H9 (cell line): ENCODE results near the gene XRCC3. TPM values are rescaled to one million over a fixed set of nuclear protein-coding genes. Genes with fewer than 3 reads are reported as not detected.

Source experiments
- DNase-seq: peaks from one replicate; pipeline ENCODE4 v3.0.0-alpha.2; 2017
- H2AFZ ChIP-seq: one replicate; pipeline ENCODE4 v1.6.1; 2013; ENCODE audit warnings: mild to moderate bottlenecking, low read length, control low read depth, moderate library complexity
- H2AK5ac ChIP-seq: 2 replicates; pipeline ENCODE4 v1.6.1; 2013; ENCODE audit warnings: low read length, control low read depth, mixed read lengths; ENCODE audit not compliant: insufficient read length
- H2BK120ac ChIP-seq: one replicate; pipeline ENCODE4 v1.6.1; 2013; ENCODE audit warnings: low read depth, mild to moderate bottlenecking, low read length, control low read depth, inconsistent platforms; ENCODE audit not compliant: poor library complexity, severe bottlenecking
- H2BK12ac ChIP-seq: 2 replicates; pipeline ENCODE4 v1.6.1; 2013; ENCODE audit warnings: low read length, control low read depth, mixed read lengths, low read depth; ENCODE audit not compliant: insufficient read length
- H2BK15ac ChIP-seq: 2 replicates; pipeline ENCODE4 v1.6.1; 2013; ENCODE audit warnings: low read depth, low read length, control low read depth
- H2BK20ac ChIP-seq: one replicate; pipeline ENCODE4 v1.6.1; 2013; ENCODE audit warnings: low read depth, mild to moderate bottlenecking, low read length, control low read depth, inconsistent platforms; ENCODE audit not compliant: poor library complexity, severe bottlenecking
- H2BK5ac ChIP-seq: 2 replicates; pipeline ENCODE4 v1.6.1; 2013; ENCODE audit warnings: low read length, control low read depth, mixed read lengths; ENCODE audit not compliant: insufficient read length
- H3K14ac ChIP-seq: 2 replicates; pipeline ENCODE4 v1.6.1; 2013; ENCODE audit warnings: low read length, control low read depth; ENCODE audit not compliant: insufficient read depth
- H3K18ac ChIP-seq: 2 replicates; pipeline ENCODE4 v1.6.1; 2013; ENCODE audit warnings: low read depth, mild to moderate bottlenecking, mixed read lengths, low read length, control low read depth; ENCODE audit not compliant: insufficient read length
- H3K23ac ChIP-seq: 2 replicates; pipeline ENCODE4 v1.6.1; 2013; ENCODE audit warnings: low read length, control low read depth, mixed read lengths, low read depth; ENCODE audit not compliant: insufficient read length
- H3K23me2 ChIP-seq: 2 replicates; pipeline ENCODE4 v1.6.1; 2013; ENCODE audit warnings: low read depth, mild to moderate bottlenecking, mixed read lengths, low read length, control low read depth; ENCODE audit not compliant: insufficient read length, poor library complexity, severe bottlenecking
- H3K27ac ChIP-seq: 2 replicates; pipeline ENCODE4 v1.5.1; 2013; ENCODE audit warnings: low read length, control low read depth, mixed read lengths, low read depth; ENCODE audit not compliant: insufficient read length
- H3K27me3 ChIP-seq: 2 replicates; pipeline ENCODE4 v1.6.1; 2013; ENCODE audit warnings: low read length, control low read depth, inconsistent platforms; ENCODE audit not compliant: insufficient read depth
- H3K4ac ChIP-seq: 2 replicates; pipeline ENCODE4 v1.6.1; 2013; ENCODE audit warnings: low read depth, mild to moderate bottlenecking, control low read depth, inconsistent platforms, low read length, moderate library complexity
- H3K4me1 ChIP-seq: 2 replicates; pipeline ENCODE4 v1.6.1; 2013; ENCODE audit warnings: low read length, control low read depth, inconsistent platforms; ENCODE audit not compliant: insufficient read depth
- H3K4me2 ChIP-seq: 2 replicates; pipeline ENCODE4 v1.6.1; 2013; ENCODE audit warnings: low read length, control low read depth, mixed read lengths; ENCODE audit not compliant: insufficient read length, insufficient read depth
- H3K56ac ChIP-seq: 2 replicates; pipeline ENCODE4 v1.6.1; 2013; ENCODE audit warnings: low read depth, mild to moderate bottlenecking, mixed read lengths, low read length, control low read depth; ENCODE audit not compliant: insufficient read length
- H3K79me1 ChIP-seq: 2 replicates; pipeline ENCODE4 v1.6.1; 2013; ENCODE audit warnings: low read depth, mild to moderate bottlenecking, moderate library complexity, low read length, control low read depth, inconsistent platforms; ENCODE audit not compliant: insufficient read depth, poor library complexity, severe bottlenecking
- H3K79me2 ChIP-seq: 2 replicates; pipeline ENCODE4 v1.6.1; 2013; ENCODE audit warnings: low read length, control low read depth, inconsistent platforms; ENCODE audit not compliant: insufficient read depth
- H3K9ac ChIP-seq: 2 replicates; pipeline ENCODE4 v1.6.1; 2013; ENCODE audit warnings: low read length, control low read depth, mixed read lengths; ENCODE audit not compliant: insufficient read length; ENCODE audit errors: extremely low read depth
- H3K9me3 ChIP-seq: one replicate; pipeline ENCODE4 v1.6.1; 2013; ENCODE audit warnings: low read depth, low read length, inconsistent platforms; ENCODE audit not compliant: control insufficient read depth
- H3T11ph ChIP-seq: one replicate; pipeline ENCODE4 v1.6.1; 2013; ENCODE audit warnings: mild to moderate bottlenecking, low read length, control low read depth, inconsistent platforms
- H4K20me1 ChIP-seq: one replicate; pipeline ENCODE4 v1.6.1; 2013; ENCODE audit not compliant: control insufficient read depth, insufficient read length, insufficient read depth
- H4K5ac ChIP-seq: 2 replicates; pipeline ENCODE4 v1.6.1; 2013; ENCODE audit warnings: low read depth, mild to moderate bottlenecking, mixed read lengths, low read length, control low read depth; ENCODE audit not compliant: insufficient read length
- H4K8ac ChIP-seq: replicated peaks from 2 replicates; pipeline ENCODE4 v1.6.1; 2013; ENCODE audit warnings: low read length, control low read depth, mixed read lengths, low read depth; ENCODE audit not compliant: insufficient read length
- H4K91ac ChIP-seq: 2 replicates; pipeline ENCODE4 v1.6.1; 2013; ENCODE audit warnings: low read depth, mild to moderate bottlenecking, moderate library complexity, mixed read lengths, low read length, control low read depth; ENCODE audit not compliant: insufficient read length
- H3K27ac Mint-ChIP-seq, 3 experiments: 2 replicates in 2 of 3; 3 replicates in 1 of 3; pipeline ENCODE4 v1.8.0; 2020 to 2021; ENCODE audit warnings: mixed read lengths in 3 of 3, mild to moderate bottlenecking in 1 of 3, moderate library complexity in 1 of 3
- H3K27me3 Mint-ChIP-seq: 2 replicates; pipeline ENCODE4 v1.8.0; 2021; ENCODE audit warnings: low read depth, mild to moderate bottlenecking, moderate library complexity, mixed read lengths
- H3K36me3 Mint-ChIP-seq, 3 experiments: 2 replicates in 2 of 3; 3 replicates in 1 of 3; pipeline ENCODE4 v1.8.0; 2020 to 2021; ENCODE audit warnings: low read depth in 3 of 3, mixed read lengths in 3 of 3; ENCODE audit not compliant: insufficient read depth in 1 of 3
- H3K4me1 Mint-ChIP-seq, 2 experiments: 2 replicates each; pipeline ENCODE4 v1.8.0; 2020; ENCODE audit warnings: mixed read lengths in 2 of 2
- H3K4me3 Mint-ChIP-seq, 2 experiments: 2 replicates in 1 of 2; 3 replicates in 1 of 2; pipeline ENCODE4 v1.8.0; 2020 to 2021; ENCODE audit warnings: mild to moderate bottlenecking in 2 of 2, mixed read lengths in 2 of 2, moderate library complexity in 1 of 2
- H3K9me3 Mint-ChIP-seq, 2 experiments: 2 replicates in 1 of 2; 3 replicates in 1 of 2; pipeline ENCODE4 v1.8.0; 2020; ENCODE audit warnings: mild to moderate bottlenecking in 2 of 2, mixed read lengths in 2 of 2, moderate library complexity in 1 of 2
- whole genome bisulfite sequencing: extraction: QIAGEN DNeasy Blood & Tissue Kit; methylation state at CpG from one replicate; pipeline ENCODE4 v1.1.7; 2013; ENCODE audit warnings: missing lambda C conversion rate, low lambda C conversion rate, mixed read lengths; ENCODE audit not compliant: insufficient read length; ENCODE audit errors: extremely low coverage; 5-methylcytosine and 5-hydroxymethylcytosine counted together
- total RNA-seq: library from RNA; stranded (reverse); gene quantifications from 2 replicates; pipeline ENCODE4 v1.2.1, GENCODE V29; 2021
- TF ChIP-seq, protein P1 (sequence below): fragments of 200-600 bp; sonication (generic); conservative IDR thresholded peaks from 3 replicates; pipeline ENCODE4 v1.8.0; 2021; ENCODE audit warnings: antibody characterized with exemption, mild to moderate bottlenecking

The XRCC3 gene
- total RNA-seq, 1 experiment from 2014 or later = 45.3 TPM

- no peak overlapping the region for H3K18ac ChIP-seq
- H3K27me3 ChIP-seq = no peaks in the 10 kb centered on the region; the same call in 1 of the 2 replicates
- H2BK20ac ChIP-seq = no peak overlapping the region
- H3K27me3 Mint-ChIP-seq = no peaks in the 10 kb centered on the region
- H3K4me2 ChIP-seq = no peak overlapping the region
- no peak overlapping the region for H2BK15ac ChIP-seq
- no peak overlapping the region for H2AFZ ChIP-seq
- H3K9ac ChIP-seq = no peak overlapping the region
- no peak overlapping the region for H3K27ac Mint-ChIP-seq
- DNase-seq = no peak
- peaks cover 4% of the 10 kb centered on the region in 2 experiments; a peak in 1 of 4 replicates for H3K4me1 Mint-ChIP-seq
- no CpG with 5 or more reads among the region's 5 CpGs for WGBS
- no peak overlapping the region for H3K4me3 Mint-ChIP-seq
- H3K4me1 ChIP-seq = no peaks in the 10 kb centered on the region
- H2AK5ac ChIP-seq = no peak overlapping the region
- H3K27ac ChIP-seq = no peak overlapping the region
- H3K79me1 ChIP-seq = no peaks in the 10 kb centered on the region
- no peak overlapping the region for H4K8ac ChIP-seq
- no peak overlapping the region for H4K5ac ChIP-seq
- TF ChIP-seq, protein P1, sequence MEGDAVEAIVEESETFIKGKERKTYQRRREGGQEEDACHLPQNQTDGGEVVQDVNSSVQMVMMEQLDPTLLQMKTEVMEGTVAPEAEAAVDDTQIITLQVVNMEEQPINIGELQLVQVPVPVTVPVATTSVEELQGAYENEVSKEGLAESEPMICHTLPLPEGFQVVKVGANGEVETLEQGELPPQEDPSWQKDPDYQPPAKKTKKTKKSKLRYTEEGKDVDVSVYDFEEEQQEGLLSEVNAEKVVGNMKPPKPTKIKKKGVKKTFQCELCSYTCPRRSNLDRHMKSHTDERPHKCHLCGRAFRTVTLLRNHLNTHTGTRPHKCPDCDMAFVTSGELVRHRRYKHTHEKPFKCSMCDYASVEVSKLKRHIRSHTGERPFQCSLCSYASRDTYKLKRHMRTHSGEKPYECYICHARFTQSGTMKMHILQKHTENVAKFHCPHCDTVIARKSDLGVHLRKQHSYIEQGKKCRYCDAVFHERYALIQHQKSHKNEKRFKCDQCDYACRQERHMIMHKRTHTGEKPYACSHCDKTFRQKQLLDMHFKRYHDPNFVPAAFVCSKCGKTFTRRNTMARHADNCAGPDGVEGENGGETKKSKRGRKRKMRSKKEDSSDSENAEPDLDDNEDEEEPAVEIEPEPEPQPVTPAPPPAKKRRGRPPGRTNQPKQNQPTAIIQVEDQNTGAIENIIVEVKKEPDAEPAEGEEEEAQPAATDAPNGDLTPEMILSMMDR = no peak
- no peak overlapping the region for H2BK5ac ChIP-seq
- no peak overlapping the region for H3K23ac ChIP-seq
- no peaks in the 10 kb centered on the region for H4K20me1 ChIP-seq
- no peaks in the 10 kb centered on the region for H3K9me3 ChIP-seq
- H4K91ac ChIP-seq = no peak overlapping the region
- peaks cover 0 to 4% (median 0%) of the 10 kb centered on the region in 3 experiments; a peak in 2 of 7 replicates for H3K36me3 Mint-ChIP-seq
- no peaks in the 10 kb centered on the region for H3K23me2 ChIP-seq
- no peak overlapping the region for H2BK120ac ChIP-seq
- no peak overlapping the region for H3K4ac ChIP-seq
- H3K56ac ChIP-seq = no peak overlapping the region
- no peaks in the 10 kb centered on the region for H3K79me2 ChIP-seq
- H3T11ph ChIP-seq = no peak overlapping the region
- no peak overlapping the region for H2BK12ac ChIP-seq
- H3K9me3 Mint-ChIP-seq = no peaks in the 10 kb centered on the region
- H3K14ac ChIP-seq = no peak overlapping the region
Observed at GRCh38 chr14:103749452-103749851, 34.2 kb upstream of the XRCC3 start.
